ENCODE measurements around the gene VAX1.

Gene VAX1

DNA sequence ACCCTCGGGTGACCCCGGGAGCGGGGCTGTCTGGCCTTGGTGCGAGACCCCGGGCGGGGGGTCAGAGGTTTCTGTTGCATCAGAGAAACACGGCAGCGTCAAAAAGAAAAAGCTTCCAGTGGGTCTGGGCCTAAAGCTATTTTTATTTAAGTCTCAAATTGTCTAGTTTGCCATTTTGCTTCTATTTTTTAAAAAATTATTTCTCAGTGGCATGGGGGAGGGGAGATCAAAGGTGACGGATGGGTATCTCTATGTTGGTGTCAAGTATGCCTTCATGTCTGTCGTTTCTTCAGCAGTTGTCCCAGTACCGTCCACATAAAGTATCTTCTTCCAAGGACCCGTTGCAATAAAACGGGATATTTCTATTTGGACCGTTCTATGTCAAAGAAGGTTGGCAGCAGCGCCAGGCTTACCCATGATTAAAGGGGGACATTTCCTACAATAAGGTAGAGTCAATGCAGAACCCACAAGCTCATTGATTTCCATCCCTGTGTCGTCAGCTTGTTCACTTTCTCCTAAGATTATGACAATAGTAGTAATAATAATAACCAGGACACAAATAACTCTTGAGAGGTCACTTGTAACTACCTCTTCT, 26.0 kb upstream of the VAX1 start:
- no peak for DNase-seq (ENCODE audit: low spot score)

DNA sequence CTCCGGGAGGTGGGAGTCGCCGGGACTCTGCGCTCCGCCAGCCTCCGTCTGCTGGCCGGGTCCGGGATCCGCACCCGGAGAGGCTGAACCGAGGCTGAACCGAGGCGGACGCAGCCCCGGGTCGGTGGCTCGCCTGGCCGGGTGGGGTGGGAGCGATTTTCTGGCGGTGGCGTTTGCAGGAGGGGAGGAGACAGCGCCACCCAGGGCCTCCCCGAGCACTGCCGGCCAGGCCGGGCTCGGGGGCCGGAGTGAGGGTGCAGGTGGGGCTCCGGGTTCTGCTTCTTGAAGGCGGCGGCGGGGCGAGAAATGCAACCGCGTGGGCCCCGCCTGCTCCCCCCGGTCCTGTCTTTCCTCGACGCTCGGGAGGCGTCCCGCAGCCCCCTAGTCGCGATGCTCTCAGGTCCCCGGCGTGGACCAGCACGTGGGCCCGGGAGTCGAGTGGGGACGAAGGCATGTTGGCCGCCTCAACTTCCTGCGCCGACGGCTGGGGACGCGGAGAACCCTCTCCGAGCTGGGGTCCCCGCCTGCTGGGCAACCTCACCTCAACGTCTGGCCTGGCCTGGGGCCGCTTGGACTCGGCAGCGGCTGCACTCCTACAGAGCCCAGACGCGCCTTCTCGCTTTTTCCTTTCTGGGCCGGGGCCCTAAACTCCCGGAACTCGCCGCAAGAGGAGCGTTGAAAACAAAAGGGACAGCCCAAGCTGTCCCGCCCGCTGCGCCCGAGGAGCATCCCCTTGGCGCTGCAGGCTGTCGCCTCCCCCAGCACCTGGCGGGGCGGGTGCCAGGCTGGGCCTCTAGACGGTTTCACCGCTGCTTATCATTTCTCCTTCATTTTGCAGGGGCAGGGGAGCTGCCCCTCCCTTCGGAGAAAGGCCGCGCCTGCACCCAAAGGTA, 25.2 kb upstream of the VAX1 start:
- no peak for DNase-seq (ENCODE audit: low spot score)

DNA sequence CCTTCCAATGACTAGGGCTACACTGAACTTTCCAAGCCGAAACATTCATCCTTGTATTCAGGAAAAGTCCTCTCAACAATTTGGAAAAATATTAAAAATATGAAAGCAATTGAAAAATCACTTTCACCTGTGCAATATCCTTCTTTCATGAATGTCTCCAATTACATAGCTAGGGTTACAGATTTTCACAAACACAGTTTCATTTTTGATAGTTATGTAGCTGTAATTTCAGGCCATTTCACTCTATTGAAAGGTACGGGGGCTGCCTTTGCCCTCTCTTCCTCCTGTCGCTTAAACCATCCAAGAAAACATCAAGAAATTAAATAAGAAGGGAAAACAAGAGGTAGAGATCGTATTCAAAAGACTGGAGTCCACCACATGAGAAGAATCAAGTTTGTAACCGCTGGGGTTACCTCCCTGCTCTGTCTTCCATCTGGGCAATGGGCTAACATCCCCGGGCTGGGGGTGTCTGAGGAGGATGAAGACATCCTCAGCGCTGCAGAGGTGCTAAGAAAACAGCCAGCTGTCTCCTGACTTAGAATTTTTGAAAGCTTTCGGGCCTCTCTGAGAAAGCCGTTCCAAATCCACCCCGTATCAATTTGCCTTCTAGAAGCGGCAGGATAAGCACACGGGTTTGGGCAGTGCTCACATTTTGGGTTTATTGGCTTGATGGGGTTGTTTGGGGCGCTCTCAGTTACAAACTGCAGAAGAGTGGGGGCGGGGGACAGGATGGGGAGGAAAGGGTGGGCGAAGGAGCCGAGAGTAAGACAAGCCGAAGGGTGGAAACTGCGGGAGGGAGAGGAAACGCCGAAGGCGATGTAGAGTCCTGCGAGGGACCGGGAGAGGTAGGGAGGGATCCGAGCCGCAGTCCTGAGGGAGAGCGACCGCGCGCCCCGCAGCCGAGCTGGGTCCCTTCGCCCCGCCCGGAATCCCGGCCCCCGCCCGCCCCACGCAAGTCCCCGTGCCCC, 24.3 kb upstream of the VAX1 start:
- DNase-seq (ENCODE audit: low spot score), result no peak

DNA sequence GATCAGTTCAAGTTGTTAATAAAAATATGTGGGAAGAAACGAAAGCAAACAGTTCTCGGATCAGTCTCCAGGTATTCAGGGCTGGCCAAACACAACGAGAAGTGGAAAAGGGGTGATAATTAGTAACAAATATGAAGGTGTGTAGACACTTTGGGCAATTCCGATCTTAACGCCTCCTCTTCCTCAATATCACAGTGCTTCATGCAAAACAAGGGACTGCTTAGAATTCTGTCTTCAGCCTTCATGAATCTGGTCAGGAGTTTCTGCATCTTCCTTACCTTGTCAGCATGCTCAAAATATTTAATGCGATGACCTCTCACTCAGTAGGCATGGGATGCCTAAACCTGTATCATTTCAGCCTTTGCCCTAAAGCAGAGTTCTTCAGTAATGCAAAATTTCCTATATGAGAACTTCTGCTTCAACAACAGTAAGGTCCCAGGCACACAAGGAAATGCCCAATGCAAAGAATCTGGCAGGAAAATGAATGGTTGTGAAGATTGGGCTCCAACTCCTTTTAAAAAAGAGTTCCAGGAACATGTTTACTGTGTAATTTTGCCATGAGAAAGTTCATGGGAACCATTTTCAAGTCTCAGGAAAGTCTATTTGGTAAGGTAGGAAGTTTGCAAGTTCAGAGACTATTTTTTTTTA, 23.4 kb upstream of the VAX1 start:
- DNase-seq (ENCODE audit: low spot score), result no peak

DNA sequence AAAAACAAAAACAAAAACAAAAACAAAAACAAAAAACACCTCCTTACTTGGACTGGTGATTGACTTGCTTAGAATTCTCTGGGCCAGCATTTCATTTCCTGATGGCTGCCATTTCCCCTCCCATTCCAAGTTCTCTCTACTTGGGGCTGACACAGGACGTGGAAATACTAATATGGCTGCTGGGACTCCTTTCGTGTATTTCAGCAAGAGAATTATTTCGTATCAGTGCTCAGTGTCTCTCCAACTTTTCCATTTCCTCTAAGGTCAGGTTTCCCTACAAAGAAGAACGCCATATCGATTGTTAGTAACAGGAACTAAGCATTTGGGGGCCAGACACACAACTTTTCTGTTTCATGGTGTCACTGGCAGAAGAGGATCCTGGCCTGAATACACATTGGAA, 22.5 kb upstream of the VAX1 start:
- DNase-seq (ENCODE audit: low spot score), result no peak

DNA sequence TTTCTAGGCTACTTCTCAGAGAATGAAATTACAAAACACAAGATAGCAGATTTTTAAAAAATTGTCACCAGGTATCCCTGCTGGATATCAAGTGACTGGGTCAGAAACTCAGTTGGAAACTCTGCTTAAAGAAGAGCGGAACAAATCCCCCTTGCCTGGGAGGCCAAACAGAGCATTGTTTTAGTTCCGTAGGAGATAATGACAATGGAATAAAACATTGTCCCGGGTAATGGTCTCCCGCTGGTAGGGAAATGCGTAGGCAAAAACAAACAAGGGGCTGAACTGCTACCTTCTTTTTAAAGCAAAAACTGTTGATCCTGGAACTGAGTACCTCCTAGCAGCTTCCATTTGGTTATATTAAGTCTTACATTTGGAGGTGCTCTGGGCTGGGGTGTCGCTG, 21.3 kb upstream of the VAX1 start:
- DNase-seq (ENCODE audit: low spot score), result no peak

DNA sequence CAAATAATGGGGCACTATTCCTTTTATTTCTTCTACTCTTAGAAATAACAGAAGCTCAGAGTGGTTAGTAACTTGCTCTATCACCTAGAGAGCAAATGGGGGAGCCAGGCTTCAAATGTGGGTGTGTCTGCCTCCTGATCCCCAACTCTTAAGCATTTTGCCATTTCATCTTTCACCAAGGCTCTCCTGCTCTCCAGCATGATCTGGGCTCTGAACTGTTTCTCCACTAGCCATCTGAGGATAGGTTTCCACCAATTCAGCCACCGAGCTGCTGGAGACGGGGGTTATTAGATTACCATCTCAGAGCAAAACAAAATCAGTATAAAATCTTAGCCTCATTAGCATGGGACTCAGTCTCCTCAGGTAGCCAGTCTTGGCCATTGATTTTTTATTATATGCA, 20.2 kb upstream of the VAX1 start:
- no peak for DNase-seq (ENCODE audit: low spot score)

GRCh38 chr10:117152668-117153067, 14.6 kb upstream of the VAX1 start:
- no peak for DNase-seq (ENCODE audit: low spot score)

GRCh38 chr10:117148284-117148683, 10.2 kb upstream of the VAX1 start:
- DNase-seq (ENCODE audit: low spot score), result no peak

DNA sequence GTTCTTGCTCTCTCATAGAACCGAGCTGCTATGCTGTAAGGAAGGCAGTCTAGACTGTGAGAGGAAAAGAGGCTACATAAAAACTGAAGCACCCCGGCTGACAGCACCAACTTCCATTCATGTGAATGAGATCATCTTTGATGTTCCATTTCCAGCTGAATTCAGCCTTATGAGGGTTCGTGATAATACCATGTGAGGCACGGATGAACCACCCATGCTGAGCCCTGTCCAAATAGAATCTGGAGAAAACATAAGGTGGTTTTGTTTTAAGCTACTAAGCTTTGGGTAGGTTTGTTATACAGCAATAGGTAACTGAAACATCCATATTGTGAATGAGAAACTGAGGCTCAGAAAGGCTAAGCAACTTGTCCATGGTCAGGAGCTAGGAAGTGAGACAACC, 6.9 kb upstream of the VAX1 start:
- DNase-seq (ENCODE audit: low spot score), result no peak

DNA sequence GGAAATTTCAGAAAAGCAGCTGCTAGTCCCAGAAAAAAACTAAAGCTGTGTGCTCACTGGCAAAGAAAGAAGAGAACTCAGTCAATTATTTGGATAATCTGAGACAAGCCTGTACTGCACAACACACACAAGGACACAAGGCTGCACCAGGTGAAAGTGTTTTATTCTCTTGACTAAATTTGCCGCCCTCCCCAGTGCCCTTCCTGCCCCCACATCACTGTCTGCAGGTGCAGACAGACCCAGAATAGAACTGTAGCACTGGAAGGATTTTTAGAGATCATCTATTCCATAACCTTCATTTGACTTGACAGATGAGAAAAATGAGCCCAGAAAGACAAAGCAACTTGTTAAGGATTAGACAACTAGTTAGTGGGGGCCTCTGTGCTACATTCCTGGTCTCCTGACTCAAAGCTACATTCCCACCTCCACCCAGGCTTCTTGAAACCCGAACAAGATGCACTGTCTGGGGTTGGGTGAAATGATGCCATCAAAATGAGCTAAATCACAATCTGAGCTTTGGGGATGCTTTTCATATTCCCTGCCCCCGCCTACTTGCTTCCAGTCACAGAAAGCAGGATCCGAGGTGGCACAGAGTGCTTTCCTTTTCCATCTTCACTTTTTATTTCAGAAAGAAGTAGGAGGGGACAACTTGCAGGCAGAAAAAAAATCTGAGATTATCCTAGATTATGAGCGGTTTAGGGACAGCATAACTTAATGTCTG, 5.2 kb upstream of the VAX1 start:
- DNase-seq (ENCODE audit: low spot score), result no peak

DNA sequence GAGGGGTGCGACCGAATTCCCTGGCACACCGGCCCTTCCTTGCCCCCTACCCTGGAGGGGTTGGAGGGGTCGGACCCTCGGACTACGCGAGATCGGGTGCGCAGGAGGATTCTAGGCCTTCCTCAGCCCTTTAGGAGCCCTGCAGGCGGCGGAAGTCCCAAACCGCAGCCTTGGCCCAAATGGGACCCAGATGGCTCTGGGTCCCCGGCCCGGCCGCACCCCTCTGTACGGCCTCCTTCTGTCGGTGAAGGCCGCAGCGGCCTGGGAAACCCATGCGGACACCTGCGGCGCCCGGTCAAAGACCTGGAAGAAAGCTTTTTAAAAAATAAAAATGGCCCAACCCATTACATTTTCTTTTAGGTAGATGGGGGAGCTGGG, 2.4 kb upstream of the VAX1 start:
- no peak for DNase-seq (ENCODE audit: low spot score)

GRCh38 chr10:117139581-117140524, 1.8 kb upstream of the VAX1 start:
- DNase-seq (ENCODE audit: low spot score), result no peak

DNA sequence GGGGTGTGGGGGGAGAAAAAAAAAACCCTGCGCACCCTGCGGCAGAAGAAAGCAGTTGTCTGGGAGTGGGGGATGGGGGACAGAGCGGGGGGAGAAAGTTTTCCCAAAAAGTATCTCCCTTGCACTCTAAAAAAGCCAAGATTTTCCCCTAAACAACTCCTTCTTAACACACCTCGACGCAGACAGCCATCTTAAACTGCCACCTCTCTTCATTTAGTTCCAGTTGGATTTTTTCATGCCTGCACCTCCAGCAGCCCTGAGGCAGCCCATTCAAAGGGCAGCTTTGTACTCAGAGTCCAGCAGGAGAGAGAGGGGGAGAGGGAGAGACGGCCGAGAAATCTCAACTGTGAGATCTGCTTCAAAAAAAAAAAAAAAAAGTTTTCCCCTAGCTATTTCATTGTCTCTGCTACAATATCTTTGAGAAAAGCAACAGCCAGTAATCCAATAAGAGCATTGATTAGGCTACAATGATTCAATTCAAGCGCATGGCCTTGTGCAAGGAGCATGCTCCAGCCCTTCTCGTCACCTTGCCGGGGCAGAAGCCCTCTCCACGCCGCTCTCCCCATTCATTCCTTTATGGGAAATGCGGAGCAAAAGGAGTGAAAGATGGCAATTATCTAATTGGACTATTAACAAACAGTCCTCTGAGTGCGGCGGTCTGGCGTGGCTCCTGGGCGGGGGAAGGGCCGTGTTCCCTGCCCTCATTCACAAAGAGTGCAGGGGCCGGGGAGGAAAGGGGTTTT, 939 bp upstream of the VAX1 start:
- DNase-seq (ENCODE audit: low spot score), result no peak

DNA sequence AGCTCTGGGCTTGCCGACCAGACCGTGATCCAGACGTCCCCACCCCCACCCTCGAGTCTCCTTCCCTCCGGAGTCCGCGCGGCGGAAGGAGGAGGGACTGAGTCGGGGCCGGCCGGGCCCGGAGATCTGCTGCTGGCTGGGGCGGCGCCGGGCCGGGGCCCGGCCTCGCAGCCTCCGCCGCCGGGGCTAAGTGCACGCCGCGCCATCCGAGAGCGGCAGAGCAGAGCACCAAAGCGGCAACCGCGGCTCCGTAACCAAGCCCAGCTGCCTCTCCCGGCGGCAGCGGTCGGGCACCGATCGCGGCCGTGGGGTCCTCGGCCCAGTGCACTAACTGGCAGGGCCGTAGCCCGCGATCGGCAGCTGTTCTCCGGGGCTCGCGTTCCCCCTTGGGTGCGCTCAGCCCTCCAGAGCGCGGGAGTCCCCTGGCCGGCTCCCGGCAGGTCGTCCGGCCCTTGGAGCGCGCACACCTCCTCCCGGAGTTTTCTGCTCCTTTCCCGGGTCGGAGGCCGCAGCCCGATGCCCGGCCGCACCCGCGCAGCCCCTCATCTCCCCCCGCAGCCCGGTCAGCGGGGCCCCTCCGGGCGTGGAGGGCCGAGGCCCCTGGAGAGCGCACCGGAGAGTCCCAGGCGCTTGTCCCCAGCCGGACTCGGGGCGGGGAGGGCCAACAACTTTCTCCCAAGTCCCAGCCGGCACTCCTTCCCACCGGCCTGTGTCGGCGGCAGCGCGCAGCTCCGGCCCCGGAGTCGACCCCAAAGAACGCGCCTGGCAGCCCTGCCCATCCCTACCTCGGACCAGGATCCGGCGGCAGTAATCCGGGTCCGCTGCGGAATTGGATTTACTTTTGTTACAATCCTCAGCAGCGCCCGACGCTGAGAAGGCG, 799 bp downstream of the VAX1 start:
- no peak for DNase-seq (ENCODE audit: low spot score)

- DNase-seq (ENCODE audit: low spot score), result no peak
These were observed 1.6 kb downstream of the VAX1 start for GRCh38 chr10:117136391-117136975.

DNA sequence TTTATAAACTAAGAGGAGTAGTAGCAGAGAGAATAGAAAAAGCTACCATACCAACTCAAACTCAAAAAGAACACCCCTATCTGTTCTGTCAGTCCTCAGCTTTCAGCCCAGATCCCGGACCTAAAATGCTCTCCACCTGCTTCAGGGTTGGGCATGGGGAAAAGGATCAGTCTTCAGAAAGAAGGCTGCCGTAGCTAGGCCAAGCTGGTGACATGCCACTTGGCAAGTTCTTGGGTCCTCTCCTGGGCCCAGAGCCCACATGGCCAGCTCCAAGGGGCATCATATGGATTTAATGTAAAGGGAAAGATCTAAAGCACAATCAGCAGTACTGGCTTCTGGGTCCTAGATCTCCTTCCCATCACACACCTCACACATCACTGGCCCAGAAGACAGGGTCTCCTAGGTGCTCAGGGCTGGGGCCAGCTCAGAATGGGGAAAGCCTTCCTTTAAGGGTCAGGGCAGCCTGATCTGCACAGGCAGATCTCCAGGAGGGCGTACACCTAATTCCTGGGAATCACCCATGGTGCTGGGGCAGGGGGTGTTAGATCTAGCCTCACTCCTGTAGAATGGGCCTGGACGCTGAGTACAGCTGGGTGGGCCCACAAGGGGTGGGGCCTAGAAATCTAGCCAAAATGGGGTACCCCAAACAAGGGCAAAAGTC, 2.5 kb downstream of the VAX1 start:
- DNase-seq (ENCODE audit: low spot score), result no peak

DNA sequence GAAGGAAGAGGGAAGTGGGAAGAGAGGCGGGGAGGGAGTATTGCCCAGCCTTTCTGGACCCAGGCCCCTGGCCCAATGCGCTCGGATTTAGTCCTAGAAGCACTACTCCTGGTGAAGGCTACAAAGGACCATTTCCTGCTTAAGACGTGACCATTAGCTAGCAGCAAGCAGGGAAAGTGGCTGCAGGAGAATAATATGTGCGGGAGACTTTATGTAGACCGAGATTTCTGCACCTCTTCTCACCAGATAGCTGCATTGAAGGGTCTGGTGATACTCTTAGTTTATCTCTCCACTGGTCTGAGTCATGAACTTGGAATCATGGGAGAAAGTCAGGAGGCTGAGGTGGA, 3.1 kb downstream of the VAX1 start:
- DNase-seq (ENCODE audit: low spot score), result no peak
